ENCODE results near the gene ACP4.

GRCh38 chr19:50822661-50823208 is 32.5 kb downstream of the ACP4 start:
- no peak for TF ChIP-seq CTCF (IDR thresholded peaks at IDR 0.05)
- TF ChIP-seq POLR2A (IDR thresholded peaks at IDR 0.05): no peak

All from testis (tissue), 2 donors.